GM12878 (cell line): Measurements from ENCODE around the gene EEFSEC. TPM values are rescaled to one million over a fixed set of nuclear protein-coding genes. Genes with fewer than 3 reads are reported as not detected.

Source experiments
- ATAC-seq: fragments of 200-7000 bp; cut with Tn5 transposase; 3 replicates; pipeline ENCODE4 v1.9.1; 2020; ENCODE audit warnings: mild to moderate bottlenecking, moderate library complexity
- BruUV-seq: library from RNA; stranded (reverse); fragments of 400-500 nt; replicated peaks from 2 replicates; lab custom pipeline; 2021; lab: Mats Ljungman, UMichigan
- CTCF ChIA-PET: fragments of 300-600 bp; sonication (Branson Sonifier 250); formaldehyde crosslinking; extraction: SDS; loops from one replicate; lab custom pipeline; 2021; ENCODE audit warnings: inconsistent platforms; lab: Yijun Ruan, JAX
- POLR2A ChIA-PET: fragments of 350-600 bp; formaldehyde crosslinking; extraction: SDS; loops from one replicate; lab custom pipeline; 2021; ENCODE audit warnings: inconsistent platforms; lab: Charles Lee
- RAD21 ChIA-PET: fragments of 300-600 bp; sonication (Branson Sonifier 250); formaldehyde crosslinking; loops from one replicate; lab custom pipeline; 2023; ENCODE audit warnings: antibody characterized with exemption; ENCODE audit not compliant: unreplicated experiment; lab: Charles Lee
- SMC1A ChIA-PET: fragments of 300-600 bp; sonication (Branson Sonifier 250); formaldehyde crosslinking; loops from one replicate; lab custom pipeline; 2023; ENCODE audit not compliant: unreplicated experiment, uncharacterized antibody; lab: Charles Lee
- DNase-seq: peaks from one replicate; pipeline ENCODE4 v3.0.0-alpha.2; 2011; ENCODE audit warnings: low read depth, low spot score
- FAIRE-seq: peaks from 3 replicates; lab custom pipeline; 2011; peaks lifted over from hg19 to GRCh38; lab: Jason Lieb, UNC
- H2AFZ ChIP-seq: 2 replicates; pipeline ENCODE4 v1.6.0; 2011; ENCODE audit warnings: low read depth, low read length, control low read depth; ENCODE audit not compliant: control insufficient read depth
- H3K27ac ChIP-seq: 2 replicates; pipeline ENCODE4 v1.5.1; 2011; ENCODE audit warnings: control low read depth; ENCODE audit not compliant: control insufficient read depth, insufficient read depth
- H3K27me3 ChIP-seq, 2 experiments: replicated peaks in 1 of 2; 2 replicates each; pipeline versions ENCODE4 v1.6.0 to v1.6.1; 2011; ENCODE audit warnings: low read length in 1 of 2; ENCODE audit not compliant: control insufficient read depth in 2 of 2, insufficient read depth in 2 of 2
- H3K36me3 ChIP-seq, 2 experiments: 2 replicates each; pipeline ENCODE4 v1.5.1; 2011; ENCODE audit warnings: low read length in 1 of 2; ENCODE audit not compliant: control insufficient read depth in 2 of 2, insufficient read depth in 2 of 2
- H3K4me1 ChIP-seq: 2 replicates; pipeline ENCODE4 v1.6.1; 2011; ENCODE audit warnings: mild to moderate bottlenecking, low read length, moderate library complexity, mixed read lengths; ENCODE audit not compliant: control insufficient read depth, insufficient read depth
- H3K4me2 ChIP-seq: 2 replicates; pipeline ENCODE4 v1.6.0; 2011; ENCODE audit warnings: control low read depth; ENCODE audit not compliant: control insufficient read depth, insufficient read depth
- H3K4me3 ChIP-seq: fragments of 200-600 bp; sonication (generic); 2 replicates; pipeline ENCODE4 v1.5.1; 2016
- H3K79me2 ChIP-seq: 2 replicates; pipeline ENCODE4 v1.6.0; 2011; ENCODE audit warnings: low read length; ENCODE audit not compliant: control insufficient read depth, insufficient read depth
- H3K9ac ChIP-seq: 2 replicates; pipeline ENCODE4 v1.8.0; 2011; ENCODE audit warnings: low read length, control low read depth, mixed read lengths; ENCODE audit not compliant: control insufficient read depth, insufficient read depth
- H3K9me3 ChIP-seq: replicated peaks from 3 replicates; pipeline ENCODE4 v1.5.1; 2011; ENCODE audit warnings: mild to moderate bottlenecking, low read length; ENCODE audit not compliant: control insufficient read depth, insufficient read depth
- H4K20me1 ChIP-seq: 2 replicates; pipeline ENCODE4 v1.6.0; 2011; ENCODE audit not compliant: control insufficient read depth, insufficient read depth
- CUX1 ChIP-seq: IDR thresholded peaks from 2 replicates; pipeline ENCODE4 v1.6.1; 2012; ENCODE audit warnings: improper control_type of control experiment, low read depth, low read length; ENCODE audit not compliant: insufficient replicate concordance
- EED ChIP-seq: sonication (generic); IDR thresholded peaks from 2 replicates; pipeline ENCODE4 v1.6.1; 2016; ENCODE audit warnings: antibody characterized with exemption, low read depth
- ELK1 ChIP-seq: IDR thresholded peaks from 2 replicates; pipeline ENCODE4 v1.6.1; 2012; ENCODE audit warnings: low read depth, low read length, improper control_type of control experiment
- FOXM1 ChIP-seq: IDR thresholded peaks from 2 replicates; pipeline ENCODE4 v1.6.1; 2012; ENCODE audit warnings: low read depth, mild to moderate bottlenecking, inconsistent platforms, low read length, moderate library complexity
- JUND ChIP-seq: IDR thresholded peaks from 2 replicates; pipeline ENCODE4 v1.6.1; 2012; ENCODE audit warnings: low read depth, mild to moderate bottlenecking, low read length, improper control_type of control experiment, moderate library complexity
- KLF5 ChIP-seq: fragments of 450-650 bp; IDR thresholded peaks from 2 replicates; pipeline ENCODE4 v1.6.1; 2014; ENCODE audit warnings: mild to moderate bottlenecking; ENCODE audit not compliant: partially characterized antibody
- NFYA ChIP-seq: IDR thresholded peaks from 2 replicates; pipeline ENCODE4 v1.6.1; 2011; ENCODE audit warnings: low read depth, mild to moderate bottlenecking, low read length, improper control_type of control experiment, borderline replicate concordance
- SPI1 ChIP-seq: IDR thresholded peaks from 2 replicates; pipeline ENCODE4 v1.6.1; 2011; ENCODE audit warnings: low read depth, mild to moderate bottlenecking, low read length, moderate library complexity, borderline replicate concordance; ENCODE audit not compliant: insufficient read depth
- TCF12 ChIP-seq: IDR thresholded peaks from 2 replicates; pipeline ENCODE4 v1.6.1; 2011; ENCODE audit warnings: low read depth, mild to moderate bottlenecking, low read length
- WGBS: methylation state at CpG from one replicate; pipeline ENCODE4 v1.1.6; 2016; ENCODE audit warnings: low lambda C conversion rate; ENCODE audit not compliant: insufficient replicate concordance, insufficient coverage; ENCODE audit errors: missing lambda C conversion rate; 5-methylcytosine and 5-hydroxymethylcytosine counted together
- in situ Hi-C: fragments of 300-500 bp; cut with MboI; formaldehyde crosslinking; loops from 9 replicates; pipeline ENCODE4 v1.14.3; 2018; ENCODE audit warnings: mixed read lengths
- intact Hi-C: fragments of 100-400 bp; cut with micrococcal nuclease; formaldehyde crosslinking; loops from one replicate; pipeline ENCODE4 v1.14.2; 2022; ENCODE audit not compliant: unreplicated experiment
- polyA plus RNA-seq, 11 experiments: library from polyadenylated mRNA; depleted of rRNA in 4 of 11; unstranded in 6 of 11; stranded (reverse) in 5 of 11; fragments of >200 nt; fragmentation: Nextera tagmentation in 4 of 11; fragmentation: Illumina TruSeq in 1 of 11; extraction: Ambion mirVana in 4 of 11; extraction: Trizol in 1 of 11; gene quantifications; 1 replicate in 1 of 11; 2 replicates in 10 of 11; pipeline versions ENCODE4 v1.2.1 to v1.2.3, GENCODE V29; 2011 to 2016; ENCODE audit warnings: inconsistent platforms in 2 of 11, missing spikeins in 2 of 11, low read depth in 1 of 11
- total RNA-seq, 4 experiments: library from RNA; depleted of rRNA in 3 of 4; stranded (reverse); fragments of >200 nt in 3 of 4; fragmentation: Illumina TruSeq in 1 of 4; extraction: Trizol in 1 of 4; gene quantifications; 2 replicates each; pipeline versions ENCODE4 v1.2.1 to v1.2.3, GENCODE V29; 2013 to 2021
- TF ChIP-seq, protein P1 (sequence below): fragments of 450-650 bp; IDR thresholded peaks from 2 replicates; pipeline ENCODE4 v1.6.1; 2016; ENCODE audit warnings: mild to moderate bottlenecking

Gene EEFSEC
- total and polyA plus RNA-seq, 10 of the 15 experiments (the other 5 are each of a cell fraction or from before 2014, with no cell fraction given): 0.29 to 29.1 (median 16.1) TPM

GRCh38 chr3:128311441-128311844 lies 158.2 kb downstream of the EEFSEC start (continued):
- TF ChIP-seq, protein P1, sequence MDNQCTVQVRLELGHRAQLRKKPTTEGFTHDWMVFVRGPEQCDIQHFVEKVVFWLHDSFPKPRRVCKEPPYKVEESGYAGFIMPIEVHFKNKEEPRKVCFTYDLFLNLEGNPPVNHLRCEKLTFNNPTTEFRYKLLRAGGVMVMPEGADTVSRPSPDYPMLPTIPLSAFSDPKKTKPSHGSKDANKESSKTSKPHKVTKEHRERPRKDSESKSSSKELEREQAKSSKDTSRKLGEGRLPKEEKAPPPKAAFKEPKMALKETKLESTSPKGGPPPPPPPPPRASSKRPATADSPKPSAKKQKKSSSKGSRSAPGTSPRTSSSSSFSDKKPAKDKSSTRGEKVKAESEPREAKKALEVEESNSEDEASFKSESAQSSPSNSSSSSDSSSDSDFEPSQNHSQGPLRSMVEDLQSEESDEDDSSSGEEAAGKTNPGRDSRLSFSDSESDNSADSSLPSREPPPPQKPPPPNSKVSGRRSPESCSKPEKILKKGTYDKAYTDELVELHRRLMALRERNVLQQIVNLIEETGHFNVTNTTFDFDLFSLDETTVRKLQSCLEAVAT: no peak
- no peak for TF ChIP-seq SPI1
- no peak for TF ChIP-seq CUX1
- TF ChIP-seq FOXM1: no peak
- no peak for TF ChIP-seq EED

- intact Hi-C loops (no loop called here), in situ Hi-C loops (no loop called here)
- 100% methylated on average over 10 of the region's 10 CpGs for WGBS
- Histone ChIP-seq H3K27me3 (no peaks in the 10 kb centered on the region), H3K4me3 (no peak overlapping the region), H3K4me2 (no peak overlapping the region), H3K9me3 (no peaks in the 10 kb centered on the region), H3K4me1 (no peaks in the 10 kb centered on the region), H3K79me2 (no peaks in the 10 kb centered on the region), H3K27ac (no peak overlapping the region), H3K9ac (no peak overlapping the region), H3K36me3 (peaks cover 0 to 2% of the 10 kb centered on the region in 2 experiments; a peak in 1 of 4 replicates), H4K20me1 (no peaks in the 10 kb centered on the region), H2AFZ (no peak overlapping the region)
- BruUV-seq: no TSS peak
- TF ChIP-seq KLF5 (no peak), JUND (no peak), ELK1 (no peak), TCF12 (no peak), NFYA (no peak)
- SMC1A ChIA-PET: no interaction called here
- ATAC-seq: no peak
- no peak for FAIRE-seq
- RAD21 ChIA-PET: no interaction called here
- DNase-seq: no peak
- POLR2A ChIA-PET: no interaction called here
- CTCF ChIA-PET: interaction anchor here (1.0 kb wide), 1 partner anchor 85 kb away, joined by 3 read pairs; no protein-coding TSS in a partner anchor
Measured at GRCh38 chr3:128312271-128312670, 159.0 kb downstream of the EEFSEC start.
